ENCODE measurements around the gene BLOC1S1. TPM values are rescaled to one million over a fixed set of nuclear protein-coding genes. Genes with fewer than 3 reads are reported as not detected.

BLOC1S1 gene
- total RNA-seq: 100 to 1,000 TPM; 156 to 162 TPM

- Mint-ChIP-seq H3K36me3 (ENCODE audit: low read depth) (peaks cover 27% of the 10 kb centered on the region), H3K4me1 (peaks cover 54% of the 10 kb centered on the region)
- CTCF ChIA-PET: interaction anchor here (0.6 to 3.7 kb wide), 10 partner anchors 9 to 1711 kb away, joined by 3 to 33 read pairs (median 4); partner anchors contain the start of gene RAB5B
These were observed at the start of gene BLOC1S1 for GRCh38 chr12:55715833-55716581. BLOC1S1 (plus strand) TSS chr12:55716046; CDS start chr12:55716052, 6 bp downstream.

GRCh38 chr12:55666508-55666907 lies 49.3 kb upstream of the BLOC1S1 start:
- POLR2A ChIA-PET: no interaction called here
- CTCF ChIA-PET: interaction anchor here (1.3 kb wide), 1 partner anchor 10 kb away, joined by 6 read pairs; no protein-coding TSS in a partner anchor
- H3K4me3 Mint-ChIP-seq: no peak overlapping the region
- H3K9me3 Mint-ChIP-seq: no peaks in the 10 kb centered on the region
- H3K27ac Mint-ChIP-seq: no peak overlapping the region
- peaks cover 2% of the 10 kb centered on the region for H3K4me1 Mint-ChIP-seq
- no peaks in the 10 kb centered on the region for H3K36me3 Mint-ChIP-seq (ENCODE audit: low read depth)
- DNase-seq: no peak
- peaks cover 7% of the 10 kb centered on the region for H3K27me3 Mint-ChIP-seq

More at GRCh38 chr12:55715833-55716581, at the start of gene BLOC1S1:
- peak within 1 kb of the TSS; percentile 93 for H3K27ac Mint-ChIP-seq
- POLR2A ChIA-PET: interaction anchor here (0.8 to 9.2 kb wide), 15 partner anchors 9 to 1363 kb away, joined by 3 to 84 read pairs (median 5); partner anchors contain the start of genes CD63, NCKAP1L, NEMP1 and ORMDL2
- peak within 1 kb of the TSS; percentile 94 for H3K4me3 Mint-ChIP-seq
- DNase-seq: peak; percentile 95
- peaks cover 10% of the 10 kb centered on the region for H3K27me3 Mint-ChIP-seq
- no peaks in the 10 kb centered on the region for H3K9me3 Mint-ChIP-seq

GRCh38 chr12:55670276-55670675 lies 45.6 kb upstream of the BLOC1S1 start:
- ChIA-PET CTCF (no interaction called here), POLR2A (no interaction called here)
- H3K9me3 Mint-ChIP-seq: no peaks in the 10 kb centered on the region
- H3K4me1 Mint-ChIP-seq: peaks cover 2% of the 10 kb centered on the region
- no peak for DNase-seq
- no peaks in the 10 kb centered on the region for H3K36me3 Mint-ChIP-seq (ENCODE audit: low read depth)
- H3K4me3 Mint-ChIP-seq: no peak overlapping the region
- H3K27ac Mint-ChIP-seq: no peak overlapping the region
- peaks cover 13% of the 10 kb centered on the region for H3K27me3 Mint-ChIP-seq

- ChIA-PET POLR2A (no interaction called here), CTCF (no interaction called here)
- Mint-ChIP-seq H3K4me3 (no peak overlapping the region), H3K27ac (no peak overlapping the region), H3K4me1 (peaks cover 2% of the 10 kb centered on the region), H3K27me3 (peaks cover 19% of the 10 kb centered on the region), H3K36me3 (ENCODE audit: low read depth) (no peaks in the 10 kb centered on the region), H3K9me3 (no peaks in the 10 kb centered on the region)
- DNase-seq: no peak
These were observed 44.1 kb upstream of the BLOC1S1 start for GRCh38 chr12:55671746-55672145.

- no peak overlapping the region for H3K27ac Mint-ChIP-seq
- H3K4me3 Mint-ChIP-seq: no peak overlapping the region
- H3K9me3 Mint-ChIP-seq: no peaks in the 10 kb centered on the region
- H3K36me3 Mint-ChIP-seq (ENCODE audit: low read depth): no peaks in the 10 kb centered on the region
- DNase-seq: no peak
- CTCF ChIA-PET: interaction anchor here (0.7 kb wide), 1 partner anchor 17 kb away, joined by 3 read pairs; no protein-coding TSS in a partner anchor
- peaks cover 19% of the 10 kb centered on the region for H3K27me3 Mint-ChIP-seq
- POLR2A ChIA-PET: no interaction called here
- no peaks in the 10 kb centered on the region for H3K4me1 Mint-ChIP-seq
These were observed 42.2 kb upstream of the BLOC1S1 start for GRCh38 chr12:55673638-55674037.

GRCh38 chr12:55675666-55676065 lies 40.2 kb upstream of the BLOC1S1 start:
- H3K27ac Mint-ChIP-seq: no peak overlapping the region
- no peaks in the 10 kb centered on the region for H3K36me3 Mint-ChIP-seq (ENCODE audit: low read depth)
- H3K27me3 Mint-ChIP-seq: peaks cover 28% of the 10 kb centered on the region
- H3K4me1 Mint-ChIP-seq: no peaks in the 10 kb centered on the region
- no peak for DNase-seq
- CTCF ChIA-PET: interaction anchor here (3.1 kb wide), 1 partner anchor 20 kb away, joined by 10 read pairs; no protein-coding TSS in a partner anchor
- H3K4me3 Mint-ChIP-seq: no peak overlapping the region
- POLR2A ChIA-PET: no interaction called here
- H3K9me3 Mint-ChIP-seq: no peaks in the 10 kb centered on the region

GRCh38 chr12:55676707-55677106 lies 39.1 kb upstream of the BLOC1S1 start:
- ChIA-PET POLR2A (no interaction called here), CTCF (interaction anchor here (3.1 kb wide), 1 partner anchor 21 kb away, joined by 10 read pairs; no protein-coding TSS in a partner anchor)
- Mint-ChIP-seq H3K27ac (no peak overlapping the region), H3K27me3 (peaks cover 37% of the 10 kb centered on the region), H3K4me1 (peaks cover 1% of the 10 kb centered on the region), H3K4me3 (no peak overlapping the region), H3K36me3 (ENCODE audit: low read depth) (no peaks in the 10 kb centered on the region), H3K9me3 (no peaks in the 10 kb centered on the region)
- no peak for DNase-seq

GRCh38 chr12:55679691-55680090 lies 36.2 kb upstream of the BLOC1S1 start:
- no peak overlapping the region for H3K27ac Mint-ChIP-seq
- POLR2A ChIA-PET: no interaction called here
- no peaks in the 10 kb centered on the region for H3K9me3 Mint-ChIP-seq

GRCh38 chr12:55681142-55682077 lies 34.4 kb upstream of the BLOC1S1 start:
- Mint-ChIP-seq H3K27ac (no peak overlapping the region), H3K4me1 (peaks cover 1% of the 10 kb centered on the region), H3K27me3 (peaks cover 31% of the 10 kb centered on the region), H3K9me3 (no peaks in the 10 kb centered on the region), H3K4me3 (no peak overlapping the region), H3K36me3 (ENCODE audit: low read depth) (no peaks in the 10 kb centered on the region)
- ChIA-PET CTCF (no interaction called here), POLR2A (no interaction called here)
- DNase-seq: no peak

More at GRCh38 chr12:55679691-55680090, 36.2 kb upstream of the BLOC1S1 start:
- Mint-ChIP-seq H3K36me3 (ENCODE audit: low read depth) (no peaks in the 10 kb centered on the region), H3K27me3 (peaks cover 37% of the 10 kb centered on the region), H3K4me3 (no peak overlapping the region), H3K4me1 (peaks cover 1% of the 10 kb centered on the region)
- CTCF ChIA-PET: no interaction called here
- DNase-seq: no peak

GRCh38 chr12:55682087-55682796 lies 33.6 kb upstream of the BLOC1S1 start:
- DNase-seq: no peak
- peaks cover 33% of the 10 kb centered on the region for H3K27me3 Mint-ChIP-seq
- H3K4me3 Mint-ChIP-seq: no peak overlapping the region
- H3K4me1 Mint-ChIP-seq: peaks cover 1% of the 10 kb centered on the region
- CTCF ChIA-PET: no interaction called here
- POLR2A ChIA-PET: no interaction called here
- H3K36me3 Mint-ChIP-seq (ENCODE audit: low read depth): no peaks in the 10 kb centered on the region
- H3K9me3 Mint-ChIP-seq: no peaks in the 10 kb centered on the region
- H3K27ac Mint-ChIP-seq: no peak overlapping the region

- DNase-seq: no peak
- H3K4me1 Mint-ChIP-seq: peaks cover 1% of the 10 kb centered on the region
- H3K27me3 Mint-ChIP-seq: peaks cover 33% of the 10 kb centered on the region
- no peaks in the 10 kb centered on the region for H3K9me3 Mint-ChIP-seq
- CTCF ChIA-PET: no interaction called here
- no peak overlapping the region for H3K4me3 Mint-ChIP-seq
- H3K27ac Mint-ChIP-seq: no peak overlapping the region
- POLR2A ChIA-PET: no interaction called here
- no peaks in the 10 kb centered on the region for H3K36me3 Mint-ChIP-seq (ENCODE audit: low read depth)
These were observed 32.2 kb upstream of the BLOC1S1 start for GRCh38 chr12:55683676-55684075.

GRCh38 chr12:55684761-55685370 lies 31.0 kb upstream of the BLOC1S1 start:
- H3K36me3 Mint-ChIP-seq (ENCODE audit: low read depth): no peaks in the 10 kb centered on the region
- peaks cover 1% of the 10 kb centered on the region for H3K4me1 Mint-ChIP-seq
- H3K27me3 Mint-ChIP-seq: peaks cover 28% of the 10 kb centered on the region
- ChIA-PET CTCF (no interaction called here), POLR2A (no interaction called here)
- H3K27ac Mint-ChIP-seq: no peak overlapping the region
- H3K9me3 Mint-ChIP-seq: no peaks in the 10 kb centered on the region
- no peak overlapping the region for H3K4me3 Mint-ChIP-seq
- no peak for DNase-seq

Data from activated CD4-positive, alpha-beta memory T cell treated with anti-CD3 and anti-CD28 coated beads, Interleukin-2, amount 10 ng/mL, durations not matched to agents 7 days and 5 days (primary cell).